HPDE6-E6E7 (cell line): ENCODE results near the gene FKBP7.
"Not testable (repeated sequence)": the region's sequence is repeated elsewhere in the genome, so short reads cannot be mapped to it uniquely, and the experiment has no call there.

Experiments
- DNase-seq: peaks from one replicate; pipeline ENCODE4 v3.0.0; 2011; ENCODE audit warnings: missing footprints; ENCODE audit errors: extremely low spot score

The FKBP7 gene

GRCh38 chr2:178478439-178479274, at the start of gene FKBP7:
Gene FKBP7 (minus strand): TSS chr2:178478600. CDS start chr2:178478499, 101 bp downstream.
- DNase-seq = peak; percentile 64

GRCh38 chr2:178527592-178527991, 49.2 kb upstream of the FKBP7 start:
- DNase-seq = no peak

- no peak for DNase-seq
Observed at GRCh38 chr2:178526256-178526655, 47.9 kb upstream of the FKBP7 start.

- DNase-seq = not testable (repeated sequence)
Observed at GRCh38 chr2:178525460-178525859, 47.1 kb upstream of the FKBP7 start.

GRCh38 chr2:178525010-178525409, 46.6 kb upstream of the FKBP7 start:
- DNase-seq = not testable (repeated sequence)

- DNase-seq = no peak
Observed at GRCh38 chr2:178523596-178524134, 45.3 kb upstream of the FKBP7 start.

GRCh38 chr2:178522950-178523595, 44.7 kb upstream of the FKBP7 start:
- peak; percentile 53 for DNase-seq

- DNase-seq = no peak
Observed at GRCh38 chr2:178521304-178522150, 43.1 kb upstream of the FKBP7 start.

GRCh38 chr2:178517496-178517895, 39.1 kb upstream of the FKBP7 start:
- no peak for DNase-seq

- DNase-seq = peak; percentile 59
Observed at GRCh38 chr2:178514664-178515063, 36.3 kb upstream of the FKBP7 start.

- no peak for DNase-seq
Observed at GRCh38 chr2:178513876-178514275, 35.5 kb upstream of the FKBP7 start.

- no peak for DNase-seq
Observed at GRCh38 chr2:178512484-178512883, 34.1 kb upstream of the FKBP7 start.

GRCh38 chr2:178510384-178510783, 32.0 kb upstream of the FKBP7 start:
- no peak for DNase-seq

- no peak for DNase-seq
Observed at GRCh38 chr2:178508646-178509045, 30.2 kb upstream of the FKBP7 start.

GRCh38 chr2:178506949-178507348, 28.5 kb upstream of the FKBP7 start:
- DNase-seq = no peak

- DNase-seq = no peak
Observed at GRCh38 chr2:178506524-178506923, 28.1 kb upstream of the FKBP7 start.

GRCh38 chr2:178506101-178506500, 27.7 kb upstream of the FKBP7 start:
- no peak for DNase-seq

- no peak for DNase-seq
Observed at GRCh38 chr2:178502751-178503150, 24.4 kb upstream of the FKBP7 start.

- no peak for DNase-seq
Observed at GRCh38 chr2:178499640-178500039, 21.2 kb upstream of the FKBP7 start.

GRCh38 chr2:178498137-178498536, 19.7 kb upstream of the FKBP7 start:
- DNase-seq = no peak

- DNase-seq = no peak
Observed at GRCh38 chr2:178496049-178496448, 17.6 kb upstream of the FKBP7 start.

- no peak for DNase-seq
Observed at GRCh38 chr2:178491612-178492011, 13.2 kb upstream of the FKBP7 start.
